ENCODE data around the gene NPLOC4. TPM values are rescaled to one million over a fixed set of nuclear protein-coding genes. Genes with fewer than 3 reads are reported as not detected.
"Not testable (repeated sequence)": the region's sequence is repeated elsewhere in the genome, so short reads cannot be mapped to it uniquely, and the experiment has no call there.

Gene NPLOC4
- total RNA-seq, 1 experiment from 2014 or later = 88.1 TPM

GRCh38 chr17:81644976-81645952, 8.4 kb upstream of the NPLOC4 start:
- DNase-seq (ENCODE audit: low read depth) = no peak
- in situ Hi-C loops (cut with HindIII; ENCODE audit: low pct_unique_long_range_greater_than_20kb, low sequenced_read_pairs) = no loop called here

- in situ Hi-C loops (cut with HindIII; ENCODE audit: low pct_unique_long_range_greater_than_20kb, low sequenced_read_pairs) = no loop called here
- DNase-seq (ENCODE audit: low read depth) = no peak
Observed at GRCh38 chr17:81644496-81644895, 7.6 kb upstream of the NPLOC4 start.

GRCh38 chr17:81641825-81642489, 5.0 kb upstream of the NPLOC4 start:
- peak; percentile 41 for DNase-seq (ENCODE audit: low read depth)

GRCh38 chr17:81640011-81640410, 3.1 kb upstream of the NPLOC4 start:
- no peak for DNase-seq (ENCODE audit: low read depth)
- in situ Hi-C loops (cut with HindIII; ENCODE audit: low pct_unique_long_range_greater_than_20kb, low sequenced_read_pairs) = no loop called here

More at GRCh38 chr17:81641825-81642489, 5.0 kb upstream of the NPLOC4 start:
- in situ Hi-C loops (cut with HindIII; ENCODE audit: low pct_unique_long_range_greater_than_20kb, low sequenced_read_pairs) = no loop called here

GRCh38 chr17:81638683-81639082, 1.8 kb upstream of the NPLOC4 start:
- no peak for DNase-seq (ENCODE audit: low read depth)
- in situ Hi-C loops (cut with HindIII; ENCODE audit: low pct_unique_long_range_greater_than_20kb, low sequenced_read_pairs) = no loop called here

- in situ Hi-C loops (cut with HindIII; ENCODE audit: low pct_unique_long_range_greater_than_20kb, low sequenced_read_pairs) = no loop called here
- no peak for DNase-seq (ENCODE audit: low read depth)
Observed at GRCh38 chr17:81635973-81636504, 873 bp downstream of the NPLOC4 start.

GRCh38 chr17:81635431-81635830, 1.5 kb downstream of the NPLOC4 start:
- DNase-seq (ENCODE audit: low read depth) = peak; percentile 20
- in situ Hi-C loops (cut with HindIII; ENCODE audit: low pct_unique_long_range_greater_than_20kb, low sequenced_read_pairs) = no loop called here

- DNase-seq (ENCODE audit: low read depth) = no peak
- in situ Hi-C loops (cut with HindIII; ENCODE audit: low pct_unique_long_range_greater_than_20kb, low sequenced_read_pairs) = no loop called here
Observed at GRCh38 chr17:81631482-81631881, 5.4 kb downstream of the NPLOC4 start.

- in situ Hi-C loops (cut with HindIII; ENCODE audit: low pct_unique_long_range_greater_than_20kb, low sequenced_read_pairs) = no loop called here
- no peak for DNase-seq (ENCODE audit: low read depth)
Observed at GRCh38 chr17:81630274-81630673, 6.6 kb downstream of the NPLOC4 start.

GRCh38 chr17:81621494-81622130, 15.3 kb downstream of the NPLOC4 start:
- in situ Hi-C loops (cut with HindIII; ENCODE audit: low pct_unique_long_range_greater_than_20kb, low sequenced_read_pairs) = no loop called here
- DNase-seq (ENCODE audit: low read depth) = no peak

GRCh38 chr17:81618307-81618706, 18.6 kb downstream of the NPLOC4 start:
- DNase-seq (ENCODE audit: low read depth); in situ Hi-C loops (cut with HindIII; ENCODE audit: low pct_unique_long_range_greater_than_20kb, low sequenced_read_pairs): not testable (repeated sequence)

- no peak for DNase-seq (ENCODE audit: low read depth)
- in situ Hi-C loops (cut with HindIII; ENCODE audit: low pct_unique_long_range_greater_than_20kb, low sequenced_read_pairs) = no loop called here
Observed at GRCh38 chr17:81616877-81617276, 20.0 kb downstream of the NPLOC4 start.

- in situ Hi-C loops (cut with HindIII; ENCODE audit: low pct_unique_long_range_greater_than_20kb, low sequenced_read_pairs) = no loop called here
- no peak for DNase-seq (ENCODE audit: low read depth)
Observed at GRCh38 chr17:81615401-81615930, 21.4 kb downstream of the NPLOC4 start.

- no peak for DNase-seq (ENCODE audit: low read depth)
- in situ Hi-C loops (cut with HindIII; ENCODE audit: low pct_unique_long_range_greater_than_20kb, low sequenced_read_pairs) = no loop called here
Observed at GRCh38 chr17:81612172-81612970, 24.5 kb downstream of the NPLOC4 start.

GRCh38 chr17:81609541-81610311, 27.2 kb downstream of the NPLOC4 start:
- DNase-seq (ENCODE audit: low read depth) = no peak
- in situ Hi-C loops (cut with HindIII; ENCODE audit: low pct_unique_long_range_greater_than_20kb, low sequenced_read_pairs) = no loop called here

- in situ Hi-C loops (cut with HindIII; ENCODE audit: low pct_unique_long_range_greater_than_20kb, low sequenced_read_pairs) = no loop called here
Observed at GRCh38 chr17:81608605-81609004, 28.3 kb downstream of the NPLOC4 start.

GRCh38 chr17:81608082-81608481, 28.8 kb downstream of the NPLOC4 start:
- in situ Hi-C loops (cut with HindIII; ENCODE audit: low pct_unique_long_range_greater_than_20kb, low sequenced_read_pairs) = no loop called here
- DNase-seq (ENCODE audit: low read depth) = no peak

More at GRCh38 chr17:81608605-81609004, 28.3 kb downstream of the NPLOC4 start:
- DNase-seq (ENCODE audit: low read depth) = no peak
